Ishikawa (cell line): ENCODE data around the gene VRK3.

Experiments
- CEBPB ChIP-seq: IDR thresholded peaks from 2 replicates; pipeline ENCODE4 v1.6.1; 2012
- CREB1 ChIP-seq: IDR thresholded peaks from 2 replicates; pipeline ENCODE4 v1.6.1; 2012; ENCODE audit warnings: low read depth
- EGR1 ChIP-seq: IDR thresholded peaks from 2 replicates; pipeline ENCODE4 v1.6.1; 2012
- EP300 ChIP-seq: IDR thresholded peaks from 2 replicates; pipeline ENCODE4 v1.6.1; 2012; ENCODE audit warnings: borderline replicate concordance
- FOXM1 ChIP-seq: IDR thresholded peaks from 2 replicates; pipeline ENCODE4 v1.6.1; 2012; ENCODE audit warnings: low read depth, borderline replicate concordance
- MAX ChIP-seq: IDR thresholded peaks from 2 replicates; pipeline ENCODE4 v1.6.1; 2012
- NFIC ChIP-seq: IDR thresholded peaks from 2 replicates; pipeline ENCODE4 v1.6.1; 2012
- RAD21 ChIP-seq: IDR thresholded peaks from 2 replicates; pipeline ENCODE4 v1.6.1; 2012; ENCODE audit warnings: low read depth
- REST ChIP-seq: IDR thresholded peaks from 2 replicates; pipeline ENCODE4 v1.6.1; 2012; ENCODE audit warnings: low read depth, mild to moderate bottlenecking
- TAF1 ChIP-seq: IDR thresholded peaks from 2 replicates; pipeline ENCODE4 v1.6.1; 2012; ENCODE audit warnings: low read depth, mild to moderate bottlenecking
- TCF12 ChIP-seq: IDR thresholded peaks from 2 replicates; pipeline ENCODE4 v1.6.1; 2012; ENCODE audit warnings: low read depth
- TEAD4 ChIP-seq: IDR thresholded peaks from 2 replicates; pipeline ENCODE4 v1.6.1; 2012
- YY1 ChIP-seq: IDR thresholded peaks from 2 replicates; pipeline ENCODE4 v1.6.1; 2012; ENCODE audit warnings: low read depth
- ZBTB7A ChIP-seq: IDR thresholded peaks from 2 replicates; pipeline ENCODE4 v1.6.1; 2012; ENCODE audit warnings: low read depth
- TF ChIP-seq, protein P1 (sequence below): IDR thresholded peaks from 2 replicates; pipeline ENCODE4 v1.6.1; 2012

Gene VRK3

DNA sequence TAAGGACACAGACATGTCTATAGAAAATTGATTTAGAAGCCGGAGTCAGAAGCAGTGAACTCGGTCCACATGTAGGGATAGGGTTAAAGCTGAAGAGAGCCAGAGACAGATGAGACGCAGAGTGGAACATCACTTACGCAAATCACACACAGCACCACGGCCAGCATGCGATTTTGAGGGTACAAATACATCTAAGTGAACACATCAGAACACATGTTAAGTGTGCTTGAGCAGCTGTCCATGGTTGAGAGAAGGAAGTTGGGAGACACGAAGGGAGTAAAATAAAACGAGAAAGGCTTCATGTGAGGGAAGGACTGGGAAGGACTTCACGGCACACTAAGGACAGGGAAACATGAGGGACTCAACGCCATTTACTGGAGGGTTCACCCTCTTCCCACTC is 38.8 kb downstream of the VRK3 start:
- TF ChIP-seq RAD21 (no peak), REST (no peak), MAX (no peak), ZBTB7A (no peak), TCF12 (no peak), NFIC (no peak)
- TF ChIP-seq, protein P1, sequence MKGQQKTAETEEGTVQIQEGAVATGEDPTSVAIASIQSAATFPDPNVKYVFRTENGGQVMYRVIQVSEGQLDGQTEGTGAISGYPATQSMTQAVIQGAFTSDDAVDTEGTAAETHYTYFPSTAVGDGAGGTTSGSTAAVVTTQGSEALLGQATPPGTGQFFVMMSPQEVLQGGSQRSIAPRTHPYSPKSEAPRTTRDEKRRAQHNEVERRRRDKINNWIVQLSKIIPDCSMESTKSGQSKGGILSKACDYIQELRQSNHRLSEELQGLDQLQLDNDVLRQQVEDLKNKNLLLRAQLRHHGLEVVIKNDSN, result no peak

- TF ChIP-seq FOXM1 (no peak), CREB1 (no peak), EGR1 (no peak), RAD21 (no peak), YY1 (no peak), TAF1 (no peak), TCF12 (no peak), TEAD4 (no peak)
- TF ChIP-seq, protein P1, result no peak
Measured at GRCh38 chr19:49985871-49986270, 39.3 kb downstream of the VRK3 start.

GRCh38 chr19:49984491-49984890 is 40.7 kb downstream of the VRK3 start:
- TF ChIP-seq YY1 (no peak), TEAD4 (no peak), TCF12 (no peak), ZBTB7A (no peak), TAF1 (no peak), NFIC (no peak), RAD21 (no peak)
- TF ChIP-seq, protein P1, result no peak

GRCh38 chr19:49983645-49984229 is 41.4 kb downstream of the VRK3 start:
- TF ChIP-seq EP300, result no peak
- TF ChIP-seq MAX, result no peak
- peak; percentile 93 for TF ChIP-seq RAD21
- no peak for TF ChIP-seq TAF1
- 0 out of 2 replicates have a peak, but pooled peaks have one; percentile 26 for TF ChIP-seq ZBTB7A

DNA sequence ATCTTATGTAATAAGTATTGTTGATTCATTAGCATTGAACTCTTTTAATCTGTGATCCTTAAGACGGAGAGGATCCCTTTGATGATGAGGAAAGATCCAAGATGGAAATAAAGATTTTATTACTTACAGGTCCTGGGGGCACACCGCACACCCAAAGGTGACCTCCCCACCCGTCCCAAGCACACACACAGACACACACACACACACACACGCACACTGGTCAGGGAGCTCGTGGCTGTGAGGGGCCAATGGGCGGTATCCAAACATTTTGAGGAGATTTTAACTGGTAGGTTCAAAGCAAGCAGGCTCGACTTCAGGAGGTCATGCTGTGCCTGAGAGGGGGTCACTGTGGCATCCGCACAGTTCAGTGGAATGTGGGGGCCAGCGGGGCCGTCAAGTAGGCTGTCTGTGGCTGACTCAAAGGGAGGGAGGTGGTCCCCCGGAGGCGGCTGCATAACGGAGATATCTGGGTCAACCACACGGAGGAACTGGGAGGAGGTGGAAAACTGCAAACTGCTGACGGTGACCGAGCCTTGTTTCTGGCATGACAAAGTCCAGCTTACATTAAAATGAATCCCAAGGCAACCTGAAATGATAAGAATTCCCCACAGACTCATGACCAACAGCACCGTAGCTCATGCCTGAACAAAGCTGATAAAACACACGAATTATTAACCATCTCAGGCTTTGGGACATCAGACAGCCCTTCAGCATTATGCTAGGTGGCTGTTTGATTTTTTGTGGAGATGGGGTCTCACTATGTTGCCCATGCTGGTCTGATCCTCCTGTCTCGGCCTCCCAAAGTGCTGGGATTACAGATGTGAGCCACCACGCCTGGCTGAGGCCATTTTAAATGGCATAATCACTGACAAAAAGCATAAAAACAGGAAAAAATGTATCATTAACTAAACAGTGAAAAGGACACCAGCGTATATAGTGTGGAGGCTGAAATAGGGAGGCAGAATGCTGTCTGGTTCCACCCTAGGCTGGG is 43.3 kb downstream of the VRK3 start:
- TF ChIP-seq CEBPB, result no peak
- TF ChIP-seq TEAD4, result no peak
- no peak for TF ChIP-seq YY1
- no peak for TF ChIP-seq RAD21
- TF ChIP-seq TCF12, result no peak
- no peak for TF ChIP-seq TAF1
- no peak for TF ChIP-seq FOXM1

DNA sequence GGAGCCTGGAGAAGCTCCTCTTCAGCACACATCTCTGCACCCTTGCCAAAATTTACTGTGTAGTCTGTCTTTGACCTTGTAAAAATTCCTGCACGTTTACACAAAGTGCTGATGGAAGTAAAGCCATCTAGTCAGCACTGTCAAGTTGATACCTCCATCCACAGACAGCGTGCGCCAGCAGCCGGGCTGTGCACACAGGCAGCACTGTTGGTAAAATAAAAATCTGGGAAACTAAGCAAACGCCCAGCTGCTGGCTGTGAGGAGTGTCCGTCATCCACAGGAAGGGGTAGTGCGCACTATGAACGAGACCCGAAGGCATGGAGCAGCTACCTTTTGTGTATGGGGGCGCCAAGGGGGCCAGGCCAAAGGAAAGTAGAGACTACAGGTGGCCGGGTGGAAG is 46.8 kb downstream of the VRK3 start:
- TF ChIP-seq ZBTB7A (no peak), TEAD4 (no peak), MAX (no peak), CREB1 (no peak), NFIC (no peak), EP300 (no peak), YY1 (no peak), TAF1 (no peak), TCF12 (no peak), REST (no peak), EGR1 (no peak), CEBPB (no peak), RAD21 (no peak), FOXM1 (no peak)
- TF ChIP-seq, protein P1, result no peak
